Keratinocyte (primary cell): ENCODE measurements around the gene WTIP. TPM values are rescaled to one million over a fixed set of nuclear protein-coding genes. Genes with fewer than 3 reads are reported as not detected.

Experiments used
- DNase-seq: peaks from one replicate; pipeline ENCODE4 v3.0.0-alpha.2; 2011; ENCODE audit warnings: low read depth, missing footprints, low spot score
- FAIRE-seq: peaks from 2 replicates; lab custom pipeline; 2011; peaks lifted over from hg19 to GRCh38; lab: Jason Lieb, UNC
- H2AFZ ChIP-seq: 2 replicates; pipeline ENCODE4 v1.6.0; 2012; ENCODE audit warnings: low read length, control low read depth, inconsistent platforms; ENCODE audit not compliant: control insufficient read depth
- H3K27ac ChIP-seq: 2 replicates; pipeline ENCODE4 v1.5.1; 2011; ENCODE audit warnings: low read length; ENCODE audit not compliant: control insufficient read depth, insufficient read depth
- H3K27me3 ChIP-seq: 3 replicates; pipeline ENCODE4 v1.6.0; 2011; ENCODE audit warnings: low read length; ENCODE audit not compliant: control insufficient read depth, insufficient read depth; ENCODE audit errors: extremely low read depth
- H3K36me3 ChIP-seq, 2 experiments: 2 replicates in 1 of 2; 3 replicates in 1 of 2; pipeline ENCODE4 v1.5.1; 2011; ENCODE audit warnings: low read length in 2 of 2, mild to moderate bottlenecking in 1 of 2; ENCODE audit not compliant: control insufficient read depth in 2 of 2, insufficient read depth in 2 of 2; ENCODE audit errors: extremely low read depth in 1 of 2
- H3K4me1 ChIP-seq: 3 replicates; pipeline ENCODE4 v1.5.1; 2011; ENCODE audit warnings: low read length; ENCODE audit not compliant: control insufficient read depth, insufficient read depth; ENCODE audit errors: extremely low read depth
- H3K4me2 ChIP-seq: 3 replicates; pipeline ENCODE4 v1.6.0; 2011; ENCODE audit warnings: low read depth, low read length; ENCODE audit not compliant: control insufficient read depth, insufficient read depth; ENCODE audit errors: extremely low read depth
- H3K4me3 ChIP-seq, 3 experiments: fragments of 200-600 bp in 1 of 3; sonication (generic) in 1 of 3; 2 replicates in 2 of 3; 3 replicates in 1 of 3; pipeline ENCODE4 v1.5.1; 2011 to 2016; ENCODE audit warnings: low read length in 3 of 3, mild to moderate bottlenecking in 3 of 3, control low read depth in 2 of 3, inconsistent platforms in 1 of 3, low read depth in 1 of 3, mixed read lengths in 1 of 3, mixed run types in 1 of 3, moderate library complexity in 1 of 3; ENCODE audit not compliant: control insufficient read depth in 2 of 3, insufficient read depth in 2 of 3; ENCODE audit errors: extremely low read depth in 1 of 3
- H3K79me2 ChIP-seq: 2 replicates; pipeline ENCODE4 v1.6.0; 2012; ENCODE audit warnings: low read length; ENCODE audit not compliant: control insufficient read depth, insufficient read depth
- H3K9ac ChIP-seq: 3 replicates; pipeline ENCODE4 v1.6.0; 2011; ENCODE audit warnings: low read length; ENCODE audit not compliant: control insufficient read depth, insufficient read depth; ENCODE audit errors: extremely low read depth
- H3K9me1 ChIP-seq: 3 replicates; pipeline ENCODE4 v1.6.0; 2011; ENCODE audit warnings: low read length; ENCODE audit not compliant: control insufficient read depth, insufficient read depth; ENCODE audit errors: extremely low read depth
- H3K9me3 ChIP-seq: 2 replicates; pipeline ENCODE4 v1.5.1; 2012; ENCODE audit warnings: low read depth, low read length; ENCODE audit not compliant: control insufficient read depth
- H4K20me1 ChIP-seq: 3 replicates; pipeline ENCODE4 v1.6.0; 2011; ENCODE audit warnings: low read length; ENCODE audit not compliant: control insufficient read depth, insufficient read depth; ENCODE audit errors: extremely low read depth
- CTCF ChIP-seq, 3 experiments: IDR thresholded peaks in 1 of 3; conservative IDR thresholded peaks in 1 of 3; optimal IDR thresholded peaks in 1 of 3; 2 replicates in 2 of 3; 3 replicates in 1 of 3; pipeline versions ENCODE3 to v1.5.1; 2011; ENCODE audit warnings: low read length in 3 of 3, mild to moderate bottlenecking in 3 of 3, moderate library complexity in 2 of 3, control low read depth in 1 of 3, inconsistent platforms in 1 of 3; ENCODE audit not compliant: insufficient read depth in 2 of 3; ENCODE audit errors: extremely low read depth in 1 of 3
- EZH2 ChIP-seq: IDR thresholded peaks from one replicate; pipeline ENCODE4 v1.6.1; 2012; ENCODE audit warnings: inconsistent platforms, mild to moderate bottlenecking, low read length, moderate library complexity
- dilution Hi-C: fragments of 300-500 bp; cut with MboI; formaldehyde crosslinking; loops from one replicate; pipeline ENCODE4 v1.7.0; 2020; ENCODE audit warnings: low sequenced_read_pairs; ENCODE audit not compliant: extremely low pct_ligation_motif_present
- polyA plus RNA-seq, 5 experiments: library from polyadenylated mRNA; depleted of rRNA in 3 of 5; stranded (reverse) in 3 of 5; stranded (forward) in 1 of 5; unstranded in 1 of 5; fragments of >200 nt; gene quantifications; 1 replicate in 1 of 5; 2 replicates in 3 of 5; 3 replicates in 1 of 5; pipeline versions ENCODE4 v1.2.1 to v1.2.3, GENCODE V29; 2011 to 2012; ENCODE audit warnings: missing spikeins in 2 of 5, low read depth in 1 of 5, low replicate concordance in 1 of 5

The WTIP gene
- polyA plus RNA-seq, 1 donor (not counting 4 experiments of a cell fraction or from before 2014, with no cell fraction given), result 14.5 TPM

GRCh38 chr19:34487651-34488051 lies 6.1 kb downstream of the WTIP start:
- Histone ChIP-seq H3K27ac (no peak overlapping the region), H3K4me1 (peaks cover 4% of the 10 kb centered on the region), H3K9me3 (no peaks in the 10 kb centered on the region), H2AFZ (no peak overlapping the region), H3K4me3 (no peak overlapping the region), H3K27me3 (no peaks in the 10 kb centered on the region), H3K36me3 (peaks cover 0 to 3% of the 10 kb centered on the region in 2 experiments), H3K4me2 (no peak overlapping the region), H4K20me1 (peaks cover 9% of the 10 kb centered on the region), H3K79me2 (peaks cover 37% of the 10 kb centered on the region), H3K9ac (no peak overlapping the region), H3K9me1 (no peaks in the 10 kb centered on the region)
- no peak for TF ChIP-seq EZH2
- no peak for TF ChIP-seq CTCF (optimal IDR thresholded peaks at IDR 0.05 in 1 of 3, IDR thresholded peaks at IDR 0.05 in 1 of 3, conservative IDR thresholded peaks at IDR 0.05 in 1 of 3; ENCODE audit: extremely low read depth in 1 of 3, insufficient read depth in 2 of 3, low read length in 3 of 3)
- FAIRE-seq (no peak), DNase-seq (no peak)
- dilution Hi-C loops, result no loop called here

DNA sequence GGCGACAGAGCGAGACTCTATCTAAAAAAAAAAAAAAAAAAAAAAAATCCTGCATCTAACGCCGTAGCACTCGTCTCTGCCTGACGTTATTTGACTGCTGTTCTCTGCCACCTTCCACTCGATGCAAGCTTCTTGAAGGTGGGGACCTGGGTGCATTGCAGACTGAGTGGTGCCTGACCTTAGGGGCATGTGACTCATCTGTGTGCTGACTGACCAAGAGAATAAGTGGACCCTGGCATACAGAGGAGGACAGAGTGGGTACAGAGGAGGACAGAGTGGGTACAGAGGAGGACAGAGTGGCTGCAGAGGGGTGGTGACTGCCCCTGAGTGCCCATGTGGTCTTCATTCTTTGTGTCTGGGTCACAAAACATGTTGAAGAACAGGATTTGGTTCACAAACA lies 7.6 kb downstream of the WTIP start:
- Histone ChIP-seq H3K9ac (no peak overlapping the region), H3K9me1 (no peaks in the 10 kb centered on the region), H3K4me1 (no peaks in the 10 kb centered on the region), H2AFZ (no peak overlapping the region), H3K27ac (no peak overlapping the region), H3K9me3 (no peaks in the 10 kb centered on the region), H3K4me3 (no peak overlapping the region), H3K27me3 (no peaks in the 10 kb centered on the region), H3K79me2 (peaks cover 28% of the 10 kb centered on the region), H4K20me1 (peaks cover 9% of the 10 kb centered on the region), H3K4me2 (no peak overlapping the region), H3K36me3 (peaks cover 4 to 12% of the 10 kb centered on the region in 2 experiments)
- FAIRE-seq (no peak), DNase-seq (no peak)
- dilution Hi-C loops, result no loop called here
- no peak for TF ChIP-seq CTCF (optimal IDR thresholded peaks at IDR 0.05 in 1 of 3, IDR thresholded peaks at IDR 0.05 in 1 of 3, conservative IDR thresholded peaks at IDR 0.05 in 1 of 3; ENCODE audit: extremely low read depth in 1 of 3, insufficient read depth in 2 of 3, low read length in 3 of 3)
- TF ChIP-seq EZH2, result no peak
